HG03378 (cell line): ENCODE results near the gene SELP.
"Not testable (repeated sequence)": the region's sequence is repeated elsewhere in the genome, so short reads cannot be mapped to it uniquely, and the experiment has no call there.

Experiments
- ATAC-seq: cut with Tn5 transposase; IDR thresholded peaks from one replicate; pipeline ENCODE4 v1.9.1; 2021; ENCODE audit warnings: mild to moderate bottlenecking, moderate library complexity; ENCODE audit not compliant: unreplicated experiment

Gene SELP

GRCh38 chr1:169630006-169630405, at the start of gene SELP:
Gene SELP, minus strand, starts transcription at chr1:169630124. Its CDS starts 50 bp downstream, at chr1:169630074.
- ATAC-seq, result no peak

- no peak for ATAC-seq
Observed at GRCh38 chr1:169679692-169680091, 49.8 kb upstream of the SELP start.

GRCh38 chr1:169676001-169676400, 46.1 kb upstream of the SELP start:
- ATAC-seq, result no peak

GRCh38 chr1:169670836-169671235, 40.9 kb upstream of the SELP start:
- no peak for ATAC-seq

GRCh38 chr1:169670244-169670643, 40.3 kb upstream of the SELP start:
- ATAC-seq, result not testable (repeated sequence)

GRCh38 chr1:169667699-169668596, 38.0 kb upstream of the SELP start:
- not testable (repeated sequence) for ATAC-seq

GRCh38 chr1:169667227-169667639, 37.3 kb upstream of the SELP start:
- ATAC-seq, result not testable (repeated sequence)

GRCh38 chr1:169662680-169663079, 32.8 kb upstream of the SELP start:
- ATAC-seq, result not testable (repeated sequence)

- not testable (repeated sequence) for ATAC-seq
Observed at GRCh38 chr1:169661066-169661465, 31.1 kb upstream of the SELP start.

GRCh38 chr1:169658777-169659176, 28.9 kb upstream of the SELP start:
- not testable (repeated sequence) for ATAC-seq

- no peak for ATAC-seq
Observed at GRCh38 chr1:169653873-169654272, 23.9 kb upstream of the SELP start.

GRCh38 chr1:169651035-169651434, 21.1 kb upstream of the SELP start:
- ATAC-seq, result no peak

- no peak for ATAC-seq
Observed at GRCh38 chr1:169650551-169650950, 20.6 kb upstream of the SELP start.

GRCh38 chr1:169648709-169649108, 18.8 kb upstream of the SELP start:
- ATAC-seq, result no peak

- ATAC-seq, result no peak
Observed at GRCh38 chr1:169648187-169648586, 18.3 kb upstream of the SELP start.

GRCh38 chr1:169647512-169647911, 17.6 kb upstream of the SELP start:
- no peak for ATAC-seq

GRCh38 chr1:169644297-169644696, 14.4 kb upstream of the SELP start:
- no peak for ATAC-seq

- ATAC-seq, result no peak
Observed at GRCh38 chr1:169634877-169635276, 5.0 kb upstream of the SELP start.

GRCh38 chr1:169634145-169634544, 4.2 kb upstream of the SELP start:
- no peak for ATAC-seq

- ATAC-seq, result no peak
Observed at GRCh38 chr1:169631249-169631648, 1.3 kb upstream of the SELP start.

GRCh38 chr1:169624912-169625311, 5.0 kb downstream of the SELP start:
- no peak for ATAC-seq

- no peak for ATAC-seq
Observed at GRCh38 chr1:169624122-169624521, 5.8 kb downstream of the SELP start.
